Kidney epithelial cell (primary cell): ENCODE measurements around the gene CDKN2A. TPM values are rescaled to one million over a fixed set of nuclear protein-coding genes. Genes with fewer than 3 reads are reported as not detected.

ENCODE experiments used
- DNase-seq: peaks from one replicate; pipeline ENCODE4 v3.0.0-alpha.2; 2010; ENCODE audit warnings: low read depth
- H3K27me3 ChIP-seq: 2 replicates; pipeline ENCODE4 v1.6.0; 2011; ENCODE audit warnings: low read length; ENCODE audit not compliant: control insufficient read depth, insufficient read depth
- H3K36me3 ChIP-seq: 2 replicates; pipeline ENCODE4 v1.5.1; 2011; ENCODE audit warnings: low read length; ENCODE audit not compliant: control insufficient read depth, insufficient read depth
- H3K4me3 ChIP-seq: 2 replicates; pipeline ENCODE4 v1.5.1; 2011; ENCODE audit warnings: low read depth, mild to moderate bottlenecking, control low read depth, low read length
- total RNA-seq: library from RNA; depleted of rRNA; stranded (reverse); fragments of >200 nt; gene quantifications from 2 replicates; pipeline ENCODE4 v1.2.3, GENCODE V29; 2015
- TF ChIP-seq, protein P1 (sequence below): IDR thresholded peaks from 2 replicates; pipeline ENCODE4 v1.5.1; 2011; ENCODE audit warnings: mild to moderate bottlenecking, moderate library complexity, low read length, control low read depth, inconsistent platforms; ENCODE audit not compliant: insufficient read depth, poor library complexity, severe bottlenecking

CDKN2A gene
- total RNA-seq, 1 donor from 2014 or later: 1.7 TPM

DNA sequence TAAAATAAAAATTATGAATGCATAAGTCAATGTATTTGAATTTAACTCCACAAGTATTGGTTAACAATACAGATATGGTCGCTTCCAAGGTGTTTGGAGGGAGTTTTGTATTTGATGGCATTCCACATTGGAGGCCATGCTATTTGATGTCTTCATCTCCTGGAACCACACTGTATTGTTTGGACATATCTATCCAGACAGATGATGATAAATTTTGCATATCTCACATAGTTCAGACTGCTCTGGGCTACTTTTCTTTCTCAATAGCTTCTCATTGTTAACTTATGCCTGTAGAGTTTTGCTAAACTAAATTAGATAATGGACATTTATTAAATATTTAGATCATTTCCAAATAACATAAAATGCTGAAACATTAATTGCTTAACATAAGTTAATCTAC is 58.0 kb downstream of the CDKN2A start:
- no peaks in the 10 kb centered on the region for H3K27me3 ChIP-seq
- H3K4me3 ChIP-seq: no peak overlapping the region
- DNase-seq: no peak
- H3K36me3 ChIP-seq: no peaks in the 10 kb centered on the region
- TF ChIP-seq, protein P1, sequence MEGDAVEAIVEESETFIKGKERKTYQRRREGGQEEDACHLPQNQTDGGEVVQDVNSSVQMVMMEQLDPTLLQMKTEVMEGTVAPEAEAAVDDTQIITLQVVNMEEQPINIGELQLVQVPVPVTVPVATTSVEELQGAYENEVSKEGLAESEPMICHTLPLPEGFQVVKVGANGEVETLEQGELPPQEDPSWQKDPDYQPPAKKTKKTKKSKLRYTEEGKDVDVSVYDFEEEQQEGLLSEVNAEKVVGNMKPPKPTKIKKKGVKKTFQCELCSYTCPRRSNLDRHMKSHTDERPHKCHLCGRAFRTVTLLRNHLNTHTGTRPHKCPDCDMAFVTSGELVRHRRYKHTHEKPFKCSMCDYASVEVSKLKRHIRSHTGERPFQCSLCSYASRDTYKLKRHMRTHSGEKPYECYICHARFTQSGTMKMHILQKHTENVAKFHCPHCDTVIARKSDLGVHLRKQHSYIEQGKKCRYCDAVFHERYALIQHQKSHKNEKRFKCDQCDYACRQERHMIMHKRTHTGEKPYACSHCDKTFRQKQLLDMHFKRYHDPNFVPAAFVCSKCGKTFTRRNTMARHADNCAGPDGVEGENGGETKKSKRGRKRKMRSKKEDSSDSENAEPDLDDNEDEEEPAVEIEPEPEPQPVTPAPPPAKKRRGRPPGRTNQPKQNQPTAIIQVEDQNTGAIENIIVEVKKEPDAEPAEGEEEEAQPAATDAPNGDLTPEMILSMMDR: no peak

DNA sequence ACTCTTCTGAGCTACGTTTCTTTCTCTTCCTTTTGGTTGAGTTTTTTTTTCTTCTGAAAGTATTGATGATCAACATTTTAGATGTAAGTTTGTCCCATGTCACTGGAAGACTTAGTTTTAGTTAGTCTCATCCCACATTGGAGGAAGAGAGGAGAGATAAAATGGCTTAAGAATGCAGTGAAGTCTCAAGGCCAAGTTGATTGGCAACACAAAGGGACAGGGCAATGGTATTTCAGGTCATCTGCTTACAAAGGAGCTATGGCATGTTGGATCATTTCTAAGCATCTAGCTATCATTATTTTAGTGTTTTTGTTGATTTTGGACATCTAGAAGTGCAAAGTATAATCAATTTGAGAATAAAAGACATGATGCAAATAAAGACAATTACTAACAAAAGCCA is 58.6 kb downstream of the CDKN2A start:
- TF ChIP-seq, protein P1: no peak
- Histone ChIP-seq H3K27me3 (no peaks in the 10 kb centered on the region), H3K4me3 (no peak overlapping the region), H3K36me3 (no peaks in the 10 kb centered on the region)
- DNase-seq: no peak

DNA sequence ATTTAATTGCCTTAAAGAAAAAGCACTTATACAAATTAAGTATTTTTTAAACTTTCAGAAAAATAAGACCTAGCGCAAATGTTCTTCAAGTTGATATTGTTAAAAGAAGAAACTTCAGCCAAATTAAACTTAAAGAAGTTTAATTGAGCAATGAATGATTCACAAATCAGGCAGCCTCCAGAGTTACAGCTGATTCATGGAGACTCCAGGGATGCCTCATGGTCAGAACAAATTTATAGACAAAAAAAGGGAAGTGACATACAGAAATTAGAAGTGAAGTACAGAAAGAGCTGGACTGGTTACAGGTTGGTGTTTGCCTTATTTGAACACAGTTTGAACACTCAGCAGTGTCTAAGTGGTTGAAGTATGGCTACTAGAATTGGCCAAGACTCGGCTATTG is 60.3 kb downstream of the CDKN2A start:
- Histone ChIP-seq H3K36me3 (no peaks in the 10 kb centered on the region), H3K27me3 (no peaks in the 10 kb centered on the region), H3K4me3 (no peak overlapping the region)
- TF ChIP-seq, protein P1: no peak
- no peak for DNase-seq

DNA sequence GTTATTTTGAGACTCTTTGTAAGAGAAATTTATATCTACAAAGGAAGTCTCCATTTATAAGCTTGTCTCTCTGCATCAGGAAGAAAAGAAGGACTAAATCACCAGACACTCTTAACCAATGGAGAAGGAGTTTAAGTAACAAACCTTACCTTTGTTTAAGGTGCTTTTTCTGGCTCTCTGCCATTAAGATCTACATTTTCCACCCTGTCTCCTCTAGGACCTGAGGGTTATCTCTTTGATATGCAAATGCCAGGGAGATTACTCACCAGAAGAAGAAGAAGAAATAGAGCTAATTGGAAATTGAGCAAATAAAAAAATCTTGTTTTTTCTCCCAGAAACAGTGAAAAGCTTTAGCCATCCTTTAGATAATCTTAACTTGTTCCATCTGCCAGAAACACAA is 60.9 kb downstream of the CDKN2A start:
- H3K36me3 ChIP-seq: no peaks in the 10 kb centered on the region
- H3K27me3 ChIP-seq: no peaks in the 10 kb centered on the region
- DNase-seq: no peak
- TF ChIP-seq, protein P1: no peak
- H3K4me3 ChIP-seq: no peak overlapping the region

DNA sequence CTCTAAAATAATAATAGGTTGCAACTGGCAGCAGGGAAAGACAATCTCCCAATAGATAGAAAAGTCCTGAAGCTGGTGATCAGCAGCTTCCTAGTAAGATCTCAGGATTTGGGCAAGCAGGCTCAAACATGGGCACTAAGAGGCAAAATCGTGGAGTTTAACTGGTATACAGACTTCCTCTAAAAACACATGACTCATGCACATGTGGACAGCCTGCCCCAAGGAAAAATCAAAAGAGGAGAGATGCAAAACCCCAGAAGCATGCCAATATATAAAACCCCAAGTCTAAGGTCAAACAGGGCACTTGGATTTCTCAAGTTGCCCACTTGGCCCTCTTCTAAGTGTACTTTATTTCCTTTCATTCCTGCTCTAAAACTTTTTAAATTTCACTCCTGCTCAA is 62.8 kb downstream of the CDKN2A start:
- H3K27me3 ChIP-seq: no peaks in the 10 kb centered on the region
- TF ChIP-seq, protein P1: no peak
- no peaks in the 10 kb centered on the region for H3K36me3 ChIP-seq
- no peak for DNase-seq
- H3K4me3 ChIP-seq: no peak overlapping the region

DNA sequence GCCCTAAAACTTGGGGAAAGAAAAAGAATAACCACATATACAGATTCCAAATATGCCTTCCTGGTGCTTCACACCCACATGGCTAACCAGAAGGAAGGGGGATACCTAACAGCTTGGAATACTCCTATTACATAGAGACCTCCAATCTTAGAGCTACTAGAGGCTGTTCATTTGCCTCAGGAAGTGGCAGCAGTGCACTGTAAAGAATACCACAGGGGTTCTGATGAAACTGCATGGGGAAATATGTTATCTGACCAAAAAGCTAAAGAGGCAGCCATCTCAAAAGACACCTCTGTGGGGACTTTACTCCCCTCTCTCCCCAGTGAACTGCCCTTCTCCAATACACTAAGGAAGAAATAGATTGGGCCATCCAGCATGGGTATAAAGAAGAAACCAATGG is 66.4 kb downstream of the CDKN2A start:
- TF ChIP-seq, protein P1: no peak
- H3K27me3 ChIP-seq: no peaks in the 10 kb centered on the region
- no peaks in the 10 kb centered on the region for H3K36me3 ChIP-seq
- no peak for DNase-seq
- H3K4me3 ChIP-seq: no peak overlapping the region
